GM19467 (cell line): ENCODE data around the gene RAB31.

Experiments used
- ATAC-seq: cut with Tn5 transposase; IDR thresholded peaks from one replicate; pipeline ENCODE4 v1.9.1; 2021; ENCODE audit warnings: mild to moderate bottlenecking, moderate library complexity; ENCODE audit not compliant: unreplicated experiment

The RAB31 gene

DNA sequence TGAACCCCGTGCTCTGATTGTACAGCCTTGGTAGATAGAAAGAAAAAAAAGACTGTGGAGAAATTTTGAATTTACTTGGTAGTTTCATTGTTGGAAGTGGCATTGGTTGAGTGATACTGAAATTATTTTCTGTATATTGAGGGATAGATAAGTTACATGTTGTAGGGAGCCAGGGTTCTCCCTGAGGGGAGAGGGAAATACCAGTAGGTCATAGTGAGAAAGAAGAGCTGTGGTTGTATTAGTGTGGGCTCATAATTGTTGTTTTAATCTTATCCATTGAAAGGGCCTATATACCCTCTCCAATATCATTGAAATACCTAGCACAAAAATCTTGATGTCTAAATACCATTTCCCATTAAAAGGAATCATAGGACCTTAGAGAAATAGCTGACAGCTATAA lies 16.9 kb upstream of the RAB31 start:
- ATAC-seq = no peak

DNA sequence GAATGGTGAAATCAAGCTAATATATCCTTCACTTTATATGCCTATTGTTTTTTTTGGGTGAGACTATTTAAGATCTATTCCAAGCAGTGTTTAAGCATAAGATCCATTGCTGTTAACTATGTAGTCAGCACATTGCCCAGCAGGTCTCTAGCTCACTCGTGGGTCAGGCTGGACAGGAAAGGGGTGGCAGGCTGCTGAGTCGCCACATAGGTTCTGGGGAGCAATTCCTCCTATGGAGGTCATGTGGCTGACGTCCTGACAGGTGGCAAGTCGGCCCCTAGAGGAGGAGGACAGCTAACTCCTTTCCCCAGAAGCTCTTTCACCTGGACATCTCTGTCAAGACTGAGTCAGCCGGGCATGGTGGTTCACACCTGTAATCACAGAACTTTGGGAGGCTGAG lies 13.9 kb upstream of the RAB31 start:
- no peak for ATAC-seq

DNA sequence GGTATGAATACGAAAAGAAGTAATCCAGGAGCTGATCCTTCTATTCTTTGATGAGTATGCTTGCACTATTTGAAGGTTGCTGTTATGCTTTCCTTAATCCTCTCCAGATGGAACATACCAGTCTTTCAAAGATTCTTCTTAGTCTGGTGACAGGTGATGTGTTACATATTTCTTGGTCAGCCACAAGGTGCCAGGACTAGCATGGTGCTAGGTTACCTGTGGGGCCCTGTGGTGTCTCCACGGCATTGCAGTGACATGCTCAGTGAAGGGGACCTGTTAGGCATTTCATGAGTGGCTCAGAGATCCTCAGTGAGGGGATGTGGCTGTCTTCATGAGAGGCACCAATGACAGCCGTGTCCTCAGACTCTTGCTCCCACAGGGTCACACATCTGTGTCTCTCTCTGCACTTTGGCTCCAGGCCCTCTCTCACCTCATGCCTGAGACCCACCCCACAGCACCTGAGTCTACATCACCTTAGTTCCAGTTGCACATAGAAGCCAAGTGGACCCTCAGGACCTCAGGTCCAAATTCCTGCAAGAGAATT lies 13.1 kb upstream of the RAB31 start:
- no peak for ATAC-seq

DNA sequence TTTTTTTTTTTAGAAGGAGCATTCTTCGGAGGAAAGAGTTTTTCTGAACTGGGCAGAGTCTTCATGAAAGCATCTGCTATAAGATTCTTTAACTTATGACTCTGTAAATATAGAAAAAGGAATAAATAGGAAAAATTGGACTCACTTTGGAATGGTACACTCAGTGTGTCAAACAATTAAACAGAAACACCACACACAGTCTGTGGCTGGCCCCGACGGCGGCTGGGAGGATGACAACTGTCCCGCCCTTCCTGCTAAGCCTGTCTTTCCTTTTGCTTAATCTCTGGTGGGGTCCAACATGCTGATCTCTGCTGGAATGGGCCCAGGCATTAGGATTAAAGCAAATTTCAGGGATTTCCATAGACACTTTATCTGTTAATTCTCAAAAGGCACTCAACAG lies 12.5 kb upstream of the RAB31 start:
- ATAC-seq = no peak

DNA sequence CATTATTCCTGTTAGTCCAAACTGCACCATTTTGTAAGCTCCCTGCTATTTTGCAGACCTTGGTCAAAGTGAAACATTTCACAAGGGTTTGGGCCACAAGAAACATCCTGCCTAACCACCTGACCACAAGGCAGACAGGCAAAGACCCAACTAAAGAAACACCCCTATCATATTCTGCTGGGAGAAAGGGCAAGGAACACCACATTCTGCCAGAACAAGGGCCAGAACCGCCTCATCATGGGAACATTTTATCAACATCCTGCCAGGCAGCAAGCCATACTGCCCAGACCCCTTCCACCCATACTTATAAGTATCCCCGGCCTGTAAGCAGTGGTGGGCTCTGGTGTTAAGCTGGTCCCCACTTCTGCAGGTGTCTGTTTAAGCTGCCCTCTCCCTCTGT lies 12.0 kb upstream of the RAB31 start:
- ATAC-seq = no peak

DNA sequence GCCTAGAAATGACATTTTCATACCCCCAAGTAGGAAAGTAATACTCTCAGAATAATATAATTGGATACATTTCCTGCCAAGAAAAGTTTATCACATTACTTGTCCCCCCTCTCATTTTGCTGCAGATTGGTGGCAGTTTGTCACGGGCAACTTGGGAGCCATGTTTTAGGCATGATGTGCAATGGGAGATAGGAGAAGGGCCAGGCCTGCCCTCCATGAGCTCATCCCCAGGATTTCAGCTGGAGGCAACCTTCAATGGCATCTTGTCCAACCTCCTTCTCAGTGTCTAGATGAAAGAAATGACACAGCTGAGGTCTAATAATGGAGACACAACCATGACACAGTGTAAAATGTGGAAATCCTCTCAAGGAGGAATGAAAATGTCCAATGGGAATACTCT lies 11.4 kb upstream of the RAB31 start:
- no peak for ATAC-seq

DNA sequence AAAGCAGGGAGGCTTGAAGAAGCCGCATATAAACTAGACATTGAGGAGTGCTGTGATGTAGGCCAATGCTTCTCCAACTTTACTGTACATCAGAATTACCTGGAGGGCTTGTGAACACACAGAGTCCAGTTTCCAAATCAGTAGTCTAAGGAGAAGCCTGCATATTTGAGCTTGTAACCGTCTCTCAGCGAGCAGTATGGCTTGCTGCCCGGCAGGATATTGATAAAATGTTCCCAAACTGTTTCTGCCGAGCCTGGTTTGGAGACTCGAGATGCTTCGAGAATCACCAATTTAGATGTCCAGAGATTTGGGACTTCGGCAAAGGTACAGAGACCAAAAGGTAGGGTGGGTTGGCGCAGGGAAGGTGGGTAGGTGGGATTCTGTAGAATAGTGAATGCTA lies 11.0 kb upstream of the RAB31 start:
- no peak for ATAC-seq

DNA sequence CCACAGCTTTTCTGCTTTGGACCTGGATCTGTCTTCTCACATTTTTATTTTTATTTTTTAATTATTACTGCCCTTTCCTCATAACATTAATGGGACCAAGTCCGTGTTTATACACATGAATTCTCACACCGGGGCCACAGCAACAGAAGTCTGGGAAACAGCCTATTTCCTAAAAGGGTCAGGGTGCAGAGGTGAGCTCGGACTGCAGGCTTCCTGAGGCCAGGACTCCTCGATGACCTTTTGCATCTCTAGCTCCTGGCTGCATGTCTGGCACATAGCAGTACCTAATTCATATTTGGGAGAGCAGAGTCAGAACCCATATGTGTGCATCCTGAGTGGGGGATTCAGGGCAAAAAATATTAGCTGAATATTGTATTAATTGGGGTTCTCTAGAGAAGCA lies 9.6 kb upstream of the RAB31 start:
- no peak for ATAC-seq

DNA sequence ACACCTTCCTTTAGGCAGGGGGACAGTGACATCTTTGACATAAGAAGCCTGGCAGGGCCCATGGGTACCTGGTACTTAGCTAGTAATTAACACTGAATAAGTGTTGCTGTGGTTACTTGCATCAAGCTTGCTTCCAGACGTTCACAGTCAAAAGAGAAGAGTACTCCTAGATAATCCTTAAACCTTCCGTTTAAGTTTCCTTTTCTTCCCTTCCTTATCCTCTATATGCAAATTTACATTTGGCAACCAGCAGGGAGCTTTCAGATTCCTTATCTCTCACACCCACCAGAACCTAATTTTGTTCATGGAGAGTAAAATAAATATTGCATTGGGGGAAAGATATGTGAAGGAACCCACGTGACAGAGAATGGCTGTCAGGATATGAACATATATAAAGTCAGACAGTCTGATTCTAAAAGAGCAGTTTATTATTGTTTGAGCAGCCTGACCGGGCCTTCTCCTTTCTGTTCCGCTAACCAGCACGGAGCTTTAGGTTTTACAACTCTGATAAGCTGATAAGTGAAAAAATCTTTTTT lies 7.8 kb upstream of the RAB31 start:
- no peak for ATAC-seq

DNA sequence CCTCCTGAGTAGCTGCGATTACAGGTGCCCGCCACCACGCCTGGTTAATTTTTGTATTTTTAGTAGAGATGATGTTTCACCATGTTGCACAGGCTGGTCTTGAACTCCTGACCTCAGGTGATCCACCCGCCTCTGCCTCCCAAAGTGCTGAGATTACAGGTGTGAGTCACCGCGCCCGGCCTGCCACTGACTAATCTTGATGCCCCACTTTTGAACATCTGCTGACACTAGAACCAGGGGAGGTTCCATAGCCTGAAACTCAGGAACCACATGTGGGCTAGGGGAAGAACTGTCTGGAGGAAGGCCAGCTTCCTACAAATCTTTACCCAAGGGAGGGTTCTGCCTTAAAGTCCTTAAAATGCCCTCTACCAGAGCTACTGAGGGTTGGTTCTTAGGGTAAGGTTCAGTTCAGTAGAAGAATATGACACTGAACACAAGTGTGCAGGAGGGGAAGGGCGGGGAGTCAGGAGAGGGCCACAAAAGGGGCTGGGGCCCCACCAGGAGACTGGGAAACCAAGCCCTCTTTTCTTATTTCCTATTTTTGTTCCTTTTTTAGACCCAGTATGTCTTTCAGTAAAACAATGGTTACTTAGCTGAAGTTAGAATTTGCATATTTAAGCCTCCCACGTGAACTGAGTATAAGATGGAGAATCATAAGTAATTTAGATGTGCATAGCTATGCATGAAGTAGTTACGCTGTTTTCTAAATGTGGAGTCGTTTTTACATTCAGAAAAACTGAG lies 6.3 kb upstream of the RAB31 start:
- ATAC-seq = no peak

DNA sequence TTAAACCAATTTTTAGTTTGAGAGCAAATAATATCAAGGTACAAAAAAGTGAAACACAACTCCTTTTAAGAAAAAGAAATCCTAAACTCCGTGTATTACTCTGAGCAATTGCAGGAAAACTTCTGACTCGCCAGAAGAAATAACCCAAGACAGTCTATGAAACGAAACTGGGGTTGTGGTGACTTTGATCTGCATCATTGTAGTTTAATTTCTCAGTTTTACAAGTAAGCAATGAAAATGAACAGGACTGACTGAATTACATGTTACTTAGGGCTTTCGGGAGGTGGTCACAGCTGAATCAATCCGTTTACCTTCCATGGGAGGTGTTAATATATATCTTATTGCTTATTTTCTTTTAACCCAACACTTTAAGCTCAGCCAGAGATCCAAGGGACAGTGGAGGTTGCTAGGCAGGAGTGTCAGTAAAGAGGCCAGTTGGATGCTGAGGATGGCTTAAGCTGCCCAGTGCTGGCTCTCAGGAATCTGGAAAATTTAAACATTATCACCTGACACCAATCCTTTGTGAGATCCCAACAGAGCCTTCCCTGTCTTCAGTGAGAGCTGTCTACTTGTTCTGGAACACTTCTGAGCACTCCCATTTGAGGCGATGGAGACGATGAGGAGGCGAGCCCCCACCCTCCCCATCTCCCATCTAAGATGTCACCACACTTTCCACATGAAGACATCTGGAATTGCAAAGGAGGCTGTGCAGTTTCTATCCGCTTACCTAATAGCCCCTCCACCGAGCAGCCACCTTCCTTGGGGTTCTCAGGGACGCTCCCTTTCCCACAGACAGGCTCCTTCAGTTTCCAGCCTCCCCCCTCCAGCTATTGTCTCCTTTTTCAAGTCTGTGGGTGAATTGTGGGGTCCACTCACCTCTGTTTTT lies 3.6 kb upstream of the RAB31 start:
- ATAC-seq = no peak

DNA sequence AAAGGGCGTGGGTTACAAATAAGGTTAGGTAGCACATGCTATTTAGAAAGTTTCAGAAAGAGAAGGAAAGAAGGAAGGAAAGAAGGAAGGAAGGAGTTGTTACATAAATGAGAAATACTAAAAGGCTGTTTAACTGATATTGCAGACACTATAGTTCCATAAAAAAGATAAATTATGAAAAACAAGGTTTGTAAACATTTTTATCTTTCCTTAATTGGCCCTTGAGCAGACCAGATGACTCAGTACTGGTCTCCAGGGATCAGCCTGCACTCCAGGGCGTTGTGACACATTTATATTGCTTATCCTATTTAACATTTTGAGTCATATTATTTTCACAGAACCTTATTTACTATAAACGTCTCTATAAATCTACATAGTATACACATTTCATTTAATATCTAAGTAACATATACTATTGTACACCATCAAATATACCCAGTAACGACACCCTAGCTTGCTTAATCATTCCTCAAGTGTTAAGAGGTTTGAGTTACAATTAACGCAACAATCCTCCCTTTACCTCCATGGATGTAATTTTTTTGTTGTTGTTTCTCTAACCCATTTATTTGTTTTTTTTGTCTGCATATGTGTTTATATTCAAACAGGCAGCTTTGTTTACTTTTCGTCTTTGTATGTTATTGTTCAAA lies 2.8 kb upstream of the RAB31 start:
- ATAC-seq = no peak

DNA sequence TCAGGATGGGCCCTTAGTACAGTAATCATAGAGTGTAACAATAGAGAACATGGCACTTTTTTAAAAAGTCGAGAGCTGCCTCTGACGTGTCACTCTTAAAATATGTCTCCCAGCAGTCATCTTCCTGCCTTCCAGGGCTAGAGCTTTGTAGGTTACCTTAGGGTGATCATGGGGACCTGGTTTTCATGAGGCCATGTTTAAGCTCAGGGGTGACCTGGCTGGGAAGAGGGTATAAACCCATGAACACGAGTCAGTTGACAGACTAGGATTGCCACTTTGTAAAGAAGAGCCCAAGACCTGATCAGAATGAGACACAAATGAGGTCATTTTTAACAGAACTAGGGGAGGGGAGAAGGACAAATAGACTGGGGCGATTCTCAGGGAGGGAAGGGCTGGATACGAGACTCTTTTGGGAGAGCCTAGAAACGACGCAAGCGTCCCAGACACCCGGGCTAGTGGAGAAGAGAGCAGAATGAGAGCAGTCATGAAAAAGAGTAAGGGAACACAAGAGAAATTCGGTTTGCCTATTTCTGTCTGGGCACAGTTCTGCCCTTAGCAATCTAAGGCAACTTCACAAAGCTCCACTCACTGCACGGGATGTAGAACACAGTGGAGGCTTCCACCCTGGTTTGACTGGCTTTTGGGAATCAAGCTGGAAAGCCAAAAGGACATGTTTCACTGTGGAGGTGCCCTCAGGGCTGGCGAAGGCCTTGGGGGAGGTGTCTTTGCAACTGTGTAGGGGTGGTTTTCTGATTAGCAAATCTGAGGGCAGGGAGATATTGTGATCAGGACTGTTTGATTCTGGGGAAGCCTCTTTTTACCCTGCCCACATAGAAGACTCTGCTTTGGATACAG lies 1.8 kb upstream of the RAB31 start:
- no peak for ATAC-seq

DNA sequence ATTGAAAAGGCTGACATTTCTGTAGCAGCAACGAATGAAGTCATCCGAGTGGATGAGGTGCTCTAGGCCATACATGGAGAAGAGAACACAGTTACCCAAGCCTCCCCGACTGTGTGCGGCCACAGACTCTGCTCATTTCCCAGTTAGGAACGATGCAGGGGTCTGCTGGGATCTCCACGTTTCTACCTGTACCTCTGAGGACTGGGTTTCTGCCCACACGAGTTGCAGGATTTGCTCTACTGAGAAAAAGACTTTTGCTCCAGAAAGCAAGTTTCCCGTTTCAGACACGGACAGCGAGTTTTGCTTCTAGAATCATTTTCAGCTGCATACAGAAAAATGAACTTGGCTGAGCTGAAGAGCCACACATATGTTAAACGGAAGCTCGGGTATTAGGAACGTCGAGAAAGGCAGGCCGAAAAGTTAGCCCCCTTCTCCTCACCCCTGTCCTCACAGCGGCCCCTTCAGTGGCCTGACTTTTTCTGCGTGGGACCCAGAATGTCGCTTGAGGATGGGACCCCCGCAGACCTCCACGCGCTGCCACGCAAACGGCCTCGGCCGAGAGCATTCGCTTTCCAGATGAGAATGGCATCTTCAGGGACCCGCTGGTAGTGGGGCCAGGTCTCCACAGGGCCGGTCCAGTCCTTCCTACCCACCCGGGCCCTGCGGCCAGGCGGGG lies 582 bp upstream of the RAB31 start:
- no peak for ATAC-seq

DNA sequence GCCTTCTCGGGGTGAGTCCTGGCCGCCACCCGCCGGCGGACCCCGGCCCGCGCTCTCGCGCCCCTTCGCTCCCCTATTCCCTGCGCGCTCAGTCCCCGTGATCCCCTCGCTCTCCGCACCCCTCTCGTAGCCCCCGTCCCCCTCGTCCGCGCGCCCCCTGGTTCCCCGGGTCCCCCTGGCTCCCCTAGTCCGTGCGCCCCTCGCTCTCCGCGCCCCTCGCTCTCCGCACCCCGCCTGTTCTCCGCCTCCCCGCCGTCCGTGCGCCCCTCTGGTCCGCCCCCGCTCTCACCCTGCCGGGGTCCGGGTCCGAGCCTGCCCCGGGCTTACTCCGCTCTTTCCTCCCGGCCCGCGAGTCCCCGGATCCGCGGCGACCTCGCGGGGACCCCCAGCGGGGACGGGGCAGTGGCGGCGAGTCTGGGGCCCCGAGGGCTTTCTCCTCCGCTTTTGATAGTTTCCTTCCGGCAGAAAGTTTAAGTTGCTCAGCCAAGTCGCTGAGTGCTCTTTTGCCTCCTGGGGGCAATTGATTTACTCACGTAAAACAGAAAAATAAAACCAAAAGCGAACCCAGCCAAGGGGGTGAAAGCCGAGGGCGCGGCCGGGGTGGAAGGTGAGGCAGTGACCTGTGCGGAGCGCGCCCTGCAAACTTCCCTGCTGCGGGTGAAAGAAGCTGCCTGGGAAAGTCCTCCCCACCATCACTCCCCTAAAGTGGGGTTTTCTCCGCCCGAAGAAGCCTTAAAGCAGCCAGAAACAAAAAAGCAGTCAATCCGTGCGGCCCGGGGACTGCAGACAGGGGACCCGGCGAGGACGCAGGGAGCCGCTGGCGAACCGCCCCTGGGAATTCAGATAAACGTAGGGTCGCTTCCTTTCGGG lies 568 bp downstream of the RAB31 start:
- ATAC-seq = no peak

DNA sequence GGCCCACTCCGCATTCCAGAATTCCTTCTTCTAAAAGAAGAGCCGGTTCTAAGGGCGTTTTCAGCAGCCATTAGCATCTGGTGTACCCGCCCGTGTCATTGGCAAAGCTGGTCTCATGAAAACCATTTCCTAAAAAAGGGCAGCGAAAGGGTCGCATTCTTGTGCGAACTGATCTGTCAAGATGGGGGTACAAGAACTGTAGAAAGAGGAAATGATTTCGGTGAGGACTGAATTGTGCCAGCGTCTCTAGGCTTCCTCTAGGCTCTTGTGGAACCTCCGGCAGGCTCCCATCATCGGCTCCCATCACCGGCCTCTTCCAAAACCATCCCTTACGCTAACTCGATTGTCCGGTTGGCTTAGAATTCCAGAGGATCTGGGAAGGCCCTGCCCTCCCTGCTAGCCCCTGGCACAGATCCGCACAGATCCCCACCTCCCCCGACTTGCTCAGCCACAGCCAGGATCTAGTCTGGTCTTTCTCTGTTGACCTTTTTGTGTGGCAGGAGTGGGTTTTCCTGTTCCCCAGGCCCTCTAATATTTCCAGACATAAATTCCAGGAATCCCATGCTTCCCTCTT lies 1.3 kb downstream of the RAB31 start:
- no peak for ATAC-seq

DNA sequence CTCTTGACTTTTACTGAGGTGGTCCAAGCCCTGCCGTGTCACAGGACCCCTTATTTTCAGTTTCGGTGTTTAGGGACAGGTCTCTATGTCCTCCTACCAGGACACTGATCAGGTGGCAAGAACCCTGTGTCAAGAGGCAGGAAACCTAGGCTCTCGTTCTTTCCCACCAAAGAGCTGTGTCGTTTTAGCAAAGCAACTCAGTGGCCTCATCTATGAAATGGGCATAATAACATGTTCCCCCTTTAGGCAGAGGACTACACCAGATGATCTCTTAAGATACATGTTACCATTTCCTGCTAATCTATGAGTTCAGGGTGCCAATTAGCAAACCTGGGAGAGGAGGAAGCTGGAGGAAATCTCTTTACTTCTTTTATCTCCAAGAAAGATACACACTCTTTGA lies 1.9 kb downstream of the RAB31 start:
- no peak for ATAC-seq

DNA sequence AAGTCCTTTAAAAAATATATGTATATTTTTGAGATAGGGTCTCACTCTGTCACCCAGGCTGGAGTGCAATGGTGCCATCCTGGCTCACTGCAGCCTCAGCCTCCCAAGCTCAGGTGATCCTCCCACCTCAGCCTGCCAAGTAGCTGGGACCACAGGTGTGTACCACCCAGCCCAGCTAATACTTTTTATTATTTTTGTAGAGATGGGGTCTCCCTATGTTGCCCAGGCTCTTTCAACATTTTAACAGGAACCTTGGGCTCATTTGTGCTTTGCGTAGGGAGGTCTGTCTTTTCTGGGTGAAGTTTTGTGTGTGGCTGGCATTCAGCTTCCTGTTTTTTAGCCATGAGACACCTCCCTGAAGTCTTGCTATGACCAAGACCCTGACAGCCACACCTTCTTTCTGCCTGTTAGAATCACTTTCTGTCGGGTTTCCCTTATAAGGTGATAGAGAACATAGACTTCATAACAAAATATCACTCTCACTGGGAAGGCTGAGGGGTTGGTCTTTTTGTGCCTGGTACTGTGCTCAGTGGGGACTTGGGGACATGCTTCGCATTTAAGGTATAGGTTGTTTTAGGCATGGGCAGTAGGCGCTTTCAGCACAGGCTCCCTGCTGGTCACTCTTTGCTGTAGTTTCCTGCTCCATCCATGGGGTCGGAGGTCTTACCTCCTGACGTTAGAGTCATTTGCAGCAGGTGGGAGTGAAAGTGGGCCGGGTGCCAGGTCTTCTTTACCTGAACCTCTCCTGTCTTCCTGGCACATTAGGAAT lies 3.4 kb downstream of the RAB31 start:
- ATAC-seq = peak; percentile 66
